K562 (cell line): ENCODE results near the gene STAB2. TPM values are rescaled to one million over a fixed set of nuclear protein-coding genes. Genes with fewer than 3 reads are reported as not detected.
A peak's percentile ranks its signal among the peaks of the same experiment; 100 is the strongest.

Source experiments
- ATAC-seq: fragments of 200-7000 bp; cut with Tn5 transposase; 3 replicates; pipeline ENCODE4 v1.9.1; 2020; ENCODE audit warnings: moderate library complexity
- BruUV-seq: library from RNA; stranded (reverse); fragments of 400-500 nt; replicated peaks from 2 replicates; lab custom pipeline; 2021; lab: Mats Ljungman, UMichigan
- CTCF ChIA-PET: fragments of 300-600 bp; formaldehyde crosslinking; extraction: SDS; loops from one replicate; lab custom pipeline; 2021; ENCODE audit warnings: low intra/inter-chr PET ratio; lab: Yijun Ruan, JAX
- POLR2A ChIA-PET: fragments of 300-600, 350-650 bp; sonication (Branson Sonifier 250); formaldehyde crosslinking; extraction: SDS; loops from one replicate; lab custom pipeline; 2021; ENCODE audit warnings: antibody characterized with exemption, inconsistent platforms; lab: Yijun Ruan, JAX
- DNase-seq, 4 experiments: peaks; one replicate each; pipeline versions ENCODE4 v3.0.0 to v3.0.0-alpha.2; 2011 to 2018; ENCODE audit warnings: low spot score in 3 of 4, mixed read lengths in 3 of 4; ENCODE audit errors: extremely low read depth in 1 of 4
- FAIRE-seq: peaks from 2 replicates; lab custom pipeline; 2011; peaks lifted over from hg19 to GRCh38; lab: Jason Lieb, UNC
- H2AFZ ChIP-seq: 2 replicates; pipeline ENCODE4 v1.6.0; 2011; ENCODE audit warnings: low read depth, low read length, control low read depth, inconsistent platforms
- H3K27ac ChIP-seq: fragments of 200-600 bp; 3 replicates; pipeline ENCODE4 v1.8.0; 2011; ENCODE audit warnings: low read depth, mild to moderate bottlenecking, control low read depth, inconsistent platforms, low read length, moderate library complexity, mixed read lengths; ENCODE audit errors: extremely low read depth
- H3K27me3 ChIP-seq, 2 experiments: fragments of 300-600 bp in 1 of 2; 2 replicates in 1 of 2; 3 replicates in 1 of 2; pipeline versions ENCODE4 v1.6.0 to v1.8.0; 2011; ENCODE audit warnings: inconsistent platforms in 2 of 2, low read length in 2 of 2, mild to moderate bottlenecking in 1 of 2, mixed read lengths in 1 of 2, moderate library complexity in 1 of 2; ENCODE audit not compliant: control insufficient read depth in 2 of 2, insufficient read depth in 2 of 2
- H3K36me3 ChIP-seq: fragments of 300-600 bp; 3 replicates; pipeline ENCODE4 v1.8.0; 2011; ENCODE audit warnings: mild to moderate bottlenecking, low read length, inconsistent platforms; ENCODE audit not compliant: control insufficient read depth, insufficient read depth
- H3K4me1 ChIP-seq, 2 experiments: fragments of 200-600 bp in 1 of 2; replicated peaks in 1 of 2; 2 replicates in 1 of 2; 3 replicates in 1 of 2; pipeline versions ENCODE4 v1.5.1 to v1.8.0; 2011; ENCODE audit warnings: inconsistent platforms in 2 of 2, low read length in 2 of 2, mild to moderate bottlenecking in 1 of 2, mixed read lengths in 1 of 2, moderate library complexity in 1 of 2; ENCODE audit not compliant: control insufficient read depth in 2 of 2, insufficient read depth in 2 of 2
- H3K4me2 ChIP-seq: 2 replicates; pipeline ENCODE4 v1.6.1; 2011; ENCODE audit warnings: low read length, control low read depth, inconsistent platforms, mixed read lengths; ENCODE audit not compliant: insufficient read depth
- H3K4me3 ChIP-seq: fragments of 200-600 bp; sonication (generic), shearing (Covaris generic); 2 replicates; pipeline ENCODE4 v1.5.1; 2016; ENCODE audit warnings: control low read depth, inconsistent platforms
- H3K79me2 ChIP-seq: fragments of 200-600 bp; 3 replicates; pipeline ENCODE4 v1.8.0; 2011; ENCODE audit warnings: low read length, inconsistent platforms; ENCODE audit not compliant: control insufficient read depth, insufficient read depth
- H3K9ac ChIP-seq, 2 experiments: 2 replicates each; pipeline versions ENCODE4 v1.6.0 to v1.6.1; 2011; ENCODE audit warnings: low read depth in 2 of 2, low read length in 2 of 2, control low read depth in 1 of 2, inconsistent platforms in 1 of 2, mild to moderate bottlenecking in 1 of 2, mixed read lengths in 1 of 2; ENCODE audit not compliant: insufficient read depth in 1 of 2
- H3K9me1 ChIP-seq: one replicate; pipeline ENCODE4 v1.6.0; 2011; ENCODE audit warnings: inconsistent platforms, mild to moderate bottlenecking, low read length, moderate library complexity; ENCODE audit not compliant: control insufficient read depth, insufficient read depth
- H3K9me3 ChIP-seq: replicated peaks from 2 replicates; pipeline ENCODE4 v1.5.1; 2011; ENCODE audit warnings: low read depth, low read length, inconsistent platforms; ENCODE audit not compliant: control insufficient read depth, insufficient read depth
- H4K20me1 ChIP-seq: replicated peaks from 2 replicates; pipeline ENCODE4 v1.6.1; 2011; ENCODE audit warnings: low read length, inconsistent platforms, mixed read lengths; ENCODE audit not compliant: control insufficient read depth, insufficient read depth
- CC2D1A ChIP-seq: fragments of 450-650 bp; IDR thresholded peaks from 2 replicates; pipeline ENCODE4 v1.6.1; 2017; ENCODE audit warnings: mild to moderate bottlenecking
- GTF2F1 ChIP-seq: IDR thresholded peaks from 2 replicates; pipeline ENCODE4 v1.6.1; 2011; ENCODE audit warnings: low read depth, low read length, improper control_type of control experiment
- HDGF ChIP-seq: fragments of 450-650 bp; IDR thresholded peaks from 2 replicates; pipeline ENCODE4 v1.6.1; 2016
- HEY1 ChIP-seq: fragments of 250-450 bp; sonication (Bioruptor Pico); IDR thresholded peaks from 2 replicates; pipeline ENCODE4 v1.5.0; 2020; ENCODE audit warnings: mild to moderate bottlenecking, moderate library complexity, borderline replicate concordance
- JUN ChIP-seq, 2 experiments: sonication (generic) in 1 of 2; formaldehyde crosslinking in 1 of 2; IDR thresholded peaks; 2 replicates each; pipeline versions ENCODE4 v1.6.1 to v1.8.0; 2012 to 2022; ENCODE audit warnings: borderline replicate concordance in 2 of 2, mild to moderate bottlenecking in 2 of 2, improper control_type of control experiment in 1 of 2, low read depth in 1 of 2, low read length in 1 of 2, missing genetic modification reagents in 1 of 2
- PHB ChIP-seq: fragments of 250-450 bp; sonication (Bioruptor Pico); IDR thresholded peaks from 2 replicates; pipeline ENCODE4 v1.5.0; 2021
- RB1 ChIP-seq: fragments of 450-650 bp; IDR thresholded peaks from 2 replicates; pipeline ENCODE4 v1.6.1; 2017; ENCODE audit warnings: low read depth, mild to moderate bottlenecking
- TAL1 ChIP-seq: fragments of 450-650 bp; IDR thresholded peaks from 2 replicates; pipeline ENCODE4 v1.6.1; 2016; ENCODE audit warnings: mild to moderate bottlenecking
- XRCC5 ChIP-seq: fragments of 200-400 bp; formaldehyde crosslinking; IDR thresholded peaks from 2 replicates; pipeline ENCODE4 v1.6.1; 2017; ENCODE audit warnings: low read depth, mild to moderate bottlenecking, low read length
- ZBED1 ChIP-seq: IDR thresholded peaks from 2 replicates; pipeline ENCODE4 v1.6.1; 2014
- ZFPM2 ChIP-seq: fragments of 250-450 bp; sonication (Bioruptor Pico); IDR thresholded peaks from 2 replicates; pipeline ENCODE4 v1.5.1; 2022; ENCODE audit warnings: mild to moderate bottlenecking
- WGBS: fragments of 100-300 bp; shearing (Covaris generic); methylation state at CpG from one replicate; pipeline ENCODE4 v1.1.6; 2016; ENCODE audit warnings: low coverage, mixed read lengths; ENCODE audit not compliant: insufficient coverage; ENCODE audit errors: missing lambda C conversion rate; 5-methylcytosine and 5-hydroxymethylcytosine counted together
- in situ Hi-C: fragments of 300-500 bp; cut with MboI; formaldehyde crosslinking; loops from 4 replicates; pipeline ENCODE4 v1.15.0; 2018; ENCODE audit warnings: inconsistent platforms, mixed read lengths
- intact Hi-C: fragments of 100-400 bp; cut with micrococcal nuclease; formaldehyde crosslinking; loops from 2 replicates; pipeline ENCODE4 v1.14.2; 2022
- polyA plus RNA-seq, 8 experiments: library from polyadenylated mRNA; depleted of rRNA in 4 of 8; stranded (reverse) in 5 of 8; unstranded in 3 of 8; fragments of >200 nt; fragmentation: Nextera tagmentation in 2 of 8; fragmentation: Illumina TruSeq in 1 of 8; extraction: Ambion mirVana in 2 of 8; extraction: Trizol in 1 of 8; gene quantifications; 2 replicates each; pipeline versions ENCODE4 v1.2.1 to v1.2.3, GENCODE V29; 2011 to 2014; ENCODE audit warnings: inconsistent platforms in 1 of 8, missing spikeins in 1 of 8
- total RNA-seq, 7 experiments: library from RNA; depleted of rRNA in 6 of 7; stranded (reverse); fragments of >200 nt in 6 of 7; fragmentation: Illumina TruSeq in 2 of 7; extraction: Trizol in 2 of 7; gene quantifications; 2 replicates each; pipeline versions ENCODE4 v1.2.1 to v1.2.3, GENCODE V29; 2011 to 2021; ENCODE audit warnings: low replicate concordance in 1 of 7
- TF ChIP-seq, protein P1 (sequence below), 2 experiments: fragments of 450-650 bp; formaldehyde crosslinking in 1 of 2; IDR thresholded peaks; 2 replicates each; pipeline versions ENCODE4 v1.4.0 to v1.6.1; 2014 to 2020; ENCODE audit warnings: mild to moderate bottlenecking in 2 of 2, borderline replicate concordance in 1 of 2, low read depth in 1 of 2

STAB2 gene
- total and polyA plus RNA-seq, 9 of the 15 experiments (the other 6 are each of a cell fraction or from before 2014, with no cell fraction given): 0.10 TPM; not detected in 8

DNA sequence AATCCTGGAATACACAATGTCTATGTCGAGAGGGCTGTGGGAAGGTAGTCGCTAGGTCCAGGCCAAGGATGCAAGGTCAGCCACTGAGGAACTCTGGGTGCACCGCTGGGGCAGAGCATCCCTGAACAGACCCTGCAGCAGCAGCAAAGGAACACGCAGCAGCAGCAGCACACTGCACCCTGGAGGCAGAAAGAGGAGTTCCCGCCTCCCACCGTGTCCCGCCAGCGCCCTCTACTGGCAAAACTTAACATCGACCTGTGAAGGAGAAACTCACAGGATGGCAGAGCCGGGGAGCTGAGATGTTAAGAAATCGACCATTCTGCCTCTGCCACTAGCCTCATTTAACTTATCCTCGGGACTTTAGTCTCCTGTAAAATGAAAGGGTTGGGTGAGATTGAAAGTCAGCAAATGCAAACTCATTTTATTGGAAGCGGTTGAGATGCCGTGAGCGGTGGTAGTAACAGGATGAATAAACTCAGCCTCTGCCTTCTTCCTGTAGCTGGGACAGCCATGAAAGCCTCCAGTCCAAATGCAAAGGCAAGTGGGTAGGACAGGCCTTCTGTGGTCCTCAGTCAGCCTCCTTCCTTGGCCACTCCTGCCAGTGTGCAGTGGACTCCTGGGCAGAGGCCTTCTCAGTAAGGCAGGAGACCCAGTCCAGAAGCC, 45.6 kb downstream of the STAB2 start:
- Histone ChIP-seq H3K36me3 (no peaks in the 10 kb centered on the region), H3K4me1 (no peaks in the 10 kb centered on the region), H3K9me1 (peaks cover 3% of the 10 kb centered on the region), H3K27me3 (peaks cover 0 to 7% of the 10 kb centered on the region in 2 experiments; a peak in 3 of 5 replicates), H3K9me3 (no peaks in the 10 kb centered on the region), H3K9ac (no peak overlapping the region), H4K20me1 (no peaks in the 10 kb centered on the region), H3K4me2 (no peak overlapping the region), H2AFZ (no peak overlapping the region), H3K79me2 (no peaks in the 10 kb centered on the region), H3K27ac (no peak overlapping the region), H3K4me3 (no peak overlapping the region)
- no TSS peak for BruUV-seq
- ChIA-PET CTCF (interaction anchor here (1.1 to 2.0 kb wide), 5 partner anchors 18 to 684 kb away, joined by 3 to 15 read pairs (median 3); no protein-coding TSS in a partner anchor), POLR2A (interaction anchor here (0.6 to 1.6 kb wide), 4 partner anchors 9 to 1777 kb away, joined by 3 to 4 read pairs (median 4); no protein-coding TSS in a partner anchor)
- 26% methylated on average over 14 of the region's 15 CpGs for WGBS
- intact Hi-C loops: loop anchor here (1.0 to 10.0 kb wide), 4 partner anchors 57 to 749 kb away; partner anchors contain the start of gene C12orf42
- FAIRE-seq (peak; percentile 98), DNase-seq (peak; percentile 84 to 89 (median 88)), ATAC-seq (peak; percentile 99)
- in situ Hi-C loops: no loop called here
- no peak for TF ChIP-seq GTF2F1
- TF ChIP-seq ZFPM2 (CRISPR knock-in tag): no peak
- TF ChIP-seq, protein P1, sequence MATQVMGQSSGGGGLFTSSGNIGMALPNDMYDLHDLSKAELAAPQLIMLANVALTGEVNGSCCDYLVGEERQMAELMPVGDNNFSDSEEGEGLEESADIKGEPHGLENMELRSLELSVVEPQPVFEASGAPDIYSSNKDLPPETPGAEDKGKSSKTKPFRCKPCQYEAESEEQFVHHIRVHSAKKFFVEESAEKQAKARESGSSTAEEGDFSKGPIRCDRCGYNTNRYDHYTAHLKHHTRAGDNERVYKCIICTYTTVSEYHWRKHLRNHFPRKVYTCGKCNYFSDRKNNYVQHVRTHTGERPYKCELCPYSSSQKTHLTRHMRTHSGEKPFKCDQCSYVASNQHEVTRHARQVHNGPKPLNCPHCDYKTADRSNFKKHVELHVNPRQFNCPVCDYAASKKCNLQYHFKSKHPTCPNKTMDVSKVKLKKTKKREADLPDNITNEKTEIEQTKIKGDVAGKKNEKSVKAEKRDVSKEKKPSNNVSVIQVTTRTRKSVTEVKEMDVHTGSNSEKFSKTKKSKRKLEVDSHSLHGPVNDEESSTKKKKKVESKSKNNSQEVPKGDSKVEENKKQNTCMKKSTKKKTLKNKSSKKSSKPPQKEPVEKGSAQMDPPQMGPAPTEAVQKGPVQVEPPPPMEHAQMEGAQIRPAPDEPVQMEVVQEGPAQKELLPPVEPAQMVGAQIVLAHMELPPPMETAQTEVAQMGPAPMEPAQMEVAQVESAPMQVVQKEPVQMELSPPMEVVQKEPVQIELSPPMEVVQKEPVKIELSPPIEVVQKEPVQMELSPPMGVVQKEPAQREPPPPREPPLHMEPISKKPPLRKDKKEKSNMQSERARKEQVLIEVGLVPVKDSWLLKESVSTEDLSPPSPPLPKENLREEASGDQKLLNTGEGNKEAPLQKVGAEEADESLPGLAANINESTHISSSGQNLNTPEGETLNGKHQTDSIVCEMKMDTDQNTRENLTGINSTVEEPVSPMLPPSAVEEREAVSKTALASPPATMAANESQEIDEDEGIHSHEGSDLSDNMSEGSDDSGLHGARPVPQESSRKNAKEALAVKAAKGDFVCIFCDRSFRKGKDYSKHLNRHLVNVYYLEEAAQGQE (IDR thresholded peaks at IDR 0.05; ENCODE audit: borderline replicate concordance): peak; percentile 63; the same call in 1 of the 2 replicates
- TF ChIP-seq, protein P1 (CRISPR knock-in tag; IDR thresholded peaks at IDR 0.05; ENCODE audit: low read depth): no peak
- no peak for TF ChIP-seq TAL1
- TF ChIP-seq HEY1 (CRISPR knock-in tag): no peak
- peak; percentile 90 for TF ChIP-seq XRCC5
- TF ChIP-seq RB1: peak; percentile 63; the same call in 1 of the 2 replicates
- no peak for TF ChIP-seq PHB (CRISPR knock-in tag)
- no peak for TF ChIP-seq ZBED1
- 0 out of 2 replicates have a peak, but pooled peaks have one; percentile 40 for TF ChIP-seq JUN (IDR thresholded peaks at IDR 0.05; ENCODE audit: borderline replicate concordance, low read depth, low read length)
- no peak for TF ChIP-seq JUN (CRISPR knock-in tag; IDR thresholded peaks at IDR 0.05; ENCODE audit: borderline replicate concordance)
- no peak for TF ChIP-seq HDGF
- no peak for TF ChIP-seq CC2D1A
